ENCODE results near the gene MARCKSL1.

The MARCKSL1 gene

DNA sequence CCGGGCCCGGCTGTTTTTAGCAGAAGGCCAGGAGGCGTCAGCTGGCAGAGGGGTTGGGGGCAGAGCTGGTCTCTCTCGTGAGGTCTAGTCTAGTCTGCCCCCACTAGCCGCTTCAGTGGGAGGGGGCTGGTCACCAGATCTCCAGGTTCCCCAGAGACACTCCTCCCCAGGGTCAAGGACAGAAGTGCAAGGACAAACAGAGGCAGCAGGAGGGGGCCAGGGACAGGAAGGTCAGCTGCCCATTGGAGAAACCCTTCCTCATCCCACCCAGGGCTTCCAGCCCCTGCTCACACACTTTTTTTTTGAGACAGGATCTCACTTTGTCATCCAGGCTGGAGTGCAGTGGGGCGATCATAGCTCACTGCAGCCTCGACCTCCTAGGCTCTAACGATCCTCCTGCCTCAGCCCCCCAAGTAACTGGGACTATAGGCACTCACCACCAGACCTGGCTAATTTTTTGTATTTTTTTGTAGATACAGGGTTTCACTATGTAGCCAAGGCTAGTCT is 16.3 kb upstream of the MARCKSL1 start:
- DNase-seq = no peak

DNA sequence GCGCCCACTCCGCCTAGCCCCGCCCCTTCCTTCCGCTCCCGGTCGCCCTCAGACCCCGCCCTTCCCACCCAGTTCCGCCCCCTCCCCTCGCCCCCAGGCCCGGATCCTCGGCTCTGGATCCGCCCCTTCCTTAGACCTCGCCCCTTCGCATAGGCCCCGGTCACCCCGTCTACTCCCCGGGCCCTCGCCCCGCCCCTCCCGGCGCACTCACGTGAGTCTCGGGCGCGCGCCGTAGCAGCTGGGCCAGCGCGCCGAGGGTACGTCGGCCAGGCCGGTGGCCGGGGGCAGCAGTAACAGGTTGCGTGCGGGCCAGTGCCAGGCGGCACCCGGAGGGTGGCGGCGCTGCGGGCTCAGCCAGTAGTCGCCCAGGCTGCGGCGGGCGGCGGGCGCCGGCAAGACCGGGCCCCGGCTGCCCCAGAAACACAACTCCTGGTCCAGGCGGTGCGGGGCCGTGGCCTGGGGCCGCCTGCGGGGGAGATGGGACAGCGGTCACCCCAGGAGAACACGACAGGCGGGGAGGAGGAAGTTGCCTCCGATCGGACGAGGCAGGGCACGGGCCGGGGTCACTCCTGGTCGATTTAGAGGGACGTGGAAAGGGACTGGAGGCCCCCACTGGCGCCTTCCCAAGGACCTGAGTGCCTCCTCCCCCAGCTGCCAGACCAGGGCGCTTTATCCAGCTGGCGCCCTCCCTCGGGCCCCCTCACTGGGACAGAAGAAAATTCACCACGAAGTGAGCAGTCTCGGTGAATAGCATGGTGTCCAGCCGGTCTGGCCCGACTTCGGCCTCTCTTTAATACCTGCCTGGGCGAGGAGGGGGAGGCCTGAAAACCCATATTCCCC is 15.6 kb upstream of the MARCKSL1 start:
- peak; percentile 90 for DNase-seq

DNA sequence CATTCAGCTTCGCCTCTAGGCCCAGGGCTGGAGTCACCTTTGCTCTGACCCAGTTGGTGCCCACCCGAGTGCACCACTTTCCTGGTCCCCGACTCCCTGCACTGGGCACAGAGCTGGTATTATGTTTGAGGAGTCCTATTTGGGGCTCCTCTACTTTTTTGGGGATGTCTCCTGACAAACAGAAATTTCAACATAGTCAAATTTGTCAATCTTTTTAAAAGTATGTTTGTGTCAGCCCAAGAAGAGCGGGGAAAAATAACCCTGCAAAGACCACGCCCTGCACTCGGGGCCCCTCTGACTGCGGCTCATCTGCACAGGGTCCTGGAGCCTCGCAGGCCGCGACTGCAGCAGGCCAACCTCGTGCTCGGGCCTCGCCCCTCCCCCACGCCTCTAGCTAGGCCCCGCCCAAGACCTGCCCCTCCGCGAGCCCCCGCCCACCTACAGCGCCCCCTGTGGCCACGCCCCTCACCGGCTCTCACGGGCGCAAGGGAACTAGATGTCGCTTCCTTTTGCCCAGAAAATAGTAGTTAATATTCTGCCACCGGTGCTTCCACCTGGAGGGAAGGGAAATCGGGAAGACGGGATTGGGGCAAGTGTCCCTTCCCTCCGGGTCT is 14.9 kb upstream of the MARCKSL1 start:
- DNase-seq = peak; percentile 77

DNA sequence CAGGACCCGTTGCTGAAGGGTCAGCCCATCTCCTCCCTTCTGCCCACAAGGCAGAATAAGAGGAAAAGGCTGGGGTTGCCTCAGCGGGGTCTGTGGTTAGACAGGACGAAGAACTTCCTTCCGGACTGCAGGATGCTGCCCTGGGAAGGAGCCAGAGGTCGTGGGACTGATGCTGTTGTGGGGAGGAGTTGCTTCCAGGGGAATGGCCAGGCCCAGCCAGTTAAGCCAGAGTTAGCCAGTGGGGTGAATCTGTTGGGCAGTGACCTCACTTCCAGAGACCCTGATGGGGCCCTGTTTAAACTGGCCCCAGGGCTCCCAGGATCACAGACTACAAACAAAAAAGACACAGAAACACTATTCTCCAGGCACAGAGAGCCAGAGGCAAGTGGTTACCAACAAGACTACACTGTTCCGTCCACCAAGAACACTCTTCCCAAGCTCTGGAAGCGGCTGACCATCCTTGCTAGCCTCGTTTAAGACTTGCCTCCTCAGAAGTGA is 13.2 kb upstream of the MARCKSL1 start:
- no peak for DNase-seq

DNA sequence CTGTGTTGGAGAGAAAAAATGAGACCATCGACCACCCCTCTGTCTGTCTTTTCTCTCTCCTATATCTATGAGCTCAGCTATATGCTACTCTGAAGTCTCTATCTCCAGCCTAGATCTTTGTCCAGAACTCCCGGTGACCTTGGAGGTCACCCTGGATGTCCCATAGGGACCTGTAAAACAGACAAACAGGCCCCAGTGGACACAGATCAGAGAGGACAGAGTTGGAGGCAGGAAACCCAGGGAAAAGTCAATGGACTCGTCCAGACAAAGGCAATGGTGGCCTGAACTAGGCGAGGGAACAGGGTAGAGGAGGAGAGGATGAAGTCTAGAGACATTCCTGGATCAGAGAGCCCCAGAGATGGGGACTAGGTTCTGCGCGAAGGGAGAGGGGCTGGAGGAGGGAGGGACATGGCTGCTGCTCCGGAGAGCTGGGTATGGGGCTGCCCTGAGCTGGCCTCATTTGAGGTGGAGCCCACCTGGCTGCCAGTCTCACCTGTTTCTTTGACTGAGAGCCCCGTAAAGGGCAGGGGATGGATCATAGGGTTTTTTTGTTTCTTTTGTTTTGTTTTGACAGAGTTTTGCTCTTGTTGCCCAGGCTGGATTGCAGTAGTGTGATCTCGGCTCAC is 10.6 kb upstream of the MARCKSL1 start:
- DNase-seq = no peak

DNA sequence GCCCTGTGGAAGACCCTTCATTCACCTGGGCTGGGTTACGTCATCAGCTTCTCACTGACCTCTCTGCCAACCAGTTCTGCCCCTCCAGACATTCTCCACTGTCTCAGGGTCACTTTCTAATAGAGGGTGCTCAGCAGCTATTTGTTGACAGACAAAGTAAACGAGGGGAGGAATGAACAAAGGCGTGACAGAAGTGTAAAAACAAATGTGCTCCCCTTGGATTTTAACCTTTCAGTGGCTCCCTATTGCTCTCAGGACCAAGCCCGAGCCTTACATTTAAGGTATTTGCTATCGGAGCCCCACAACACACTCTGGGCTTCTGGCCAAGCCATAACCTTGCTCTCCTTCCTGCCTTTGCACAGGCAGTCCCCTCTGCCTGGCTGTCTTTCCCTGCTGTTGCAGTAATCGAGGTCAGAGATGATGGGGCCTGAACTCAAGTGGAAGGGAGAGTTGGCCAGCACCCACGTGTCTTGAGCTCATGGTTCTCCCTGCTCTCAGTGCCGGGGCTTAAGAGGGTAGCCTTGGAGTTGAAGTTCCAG is 9.3 kb upstream of the MARCKSL1 start:
- no peak for DNase-seq

DNA sequence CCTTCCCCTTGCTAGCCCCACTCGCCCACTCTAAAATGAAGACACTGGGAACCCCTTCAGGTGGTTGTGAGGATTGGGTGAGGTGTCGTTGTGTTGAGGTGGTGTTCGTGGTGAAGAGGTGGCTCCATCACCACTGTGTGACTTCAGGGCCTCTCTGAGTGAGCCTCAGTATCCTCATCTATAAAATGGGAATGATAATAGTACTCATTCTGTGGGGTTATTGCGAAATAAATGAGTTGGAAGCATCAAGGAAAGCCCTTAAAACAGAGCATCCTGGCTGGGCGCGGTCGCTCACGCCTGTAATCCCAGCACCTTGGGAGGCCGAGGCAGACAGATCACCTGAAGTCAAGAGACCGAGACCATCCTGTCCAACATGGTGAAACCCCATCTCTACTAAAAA is 6.7 kb upstream of the MARCKSL1 start:
- no peak for DNase-seq

DNA sequence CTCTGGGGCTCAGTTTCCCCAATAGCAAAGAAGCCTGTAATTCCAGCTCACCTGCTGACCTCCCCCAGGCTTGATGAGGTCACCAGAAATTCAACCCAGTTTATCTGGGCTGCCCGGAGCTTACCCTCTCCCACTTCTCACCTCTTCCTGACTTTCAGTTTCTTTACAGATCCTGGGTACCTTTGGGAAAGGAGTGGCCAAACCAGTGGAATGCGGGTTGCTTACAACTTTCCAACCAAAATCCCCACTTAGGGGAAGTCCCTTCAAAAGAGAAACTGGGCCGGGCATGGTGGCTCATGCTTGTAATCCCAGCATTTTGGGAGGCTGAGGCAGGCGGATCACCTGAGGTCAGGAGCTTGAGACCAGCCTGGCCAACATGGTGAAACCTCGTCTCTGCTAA is 5.9 kb upstream of the MARCKSL1 start:
- DNase-seq = no peak

DNA sequence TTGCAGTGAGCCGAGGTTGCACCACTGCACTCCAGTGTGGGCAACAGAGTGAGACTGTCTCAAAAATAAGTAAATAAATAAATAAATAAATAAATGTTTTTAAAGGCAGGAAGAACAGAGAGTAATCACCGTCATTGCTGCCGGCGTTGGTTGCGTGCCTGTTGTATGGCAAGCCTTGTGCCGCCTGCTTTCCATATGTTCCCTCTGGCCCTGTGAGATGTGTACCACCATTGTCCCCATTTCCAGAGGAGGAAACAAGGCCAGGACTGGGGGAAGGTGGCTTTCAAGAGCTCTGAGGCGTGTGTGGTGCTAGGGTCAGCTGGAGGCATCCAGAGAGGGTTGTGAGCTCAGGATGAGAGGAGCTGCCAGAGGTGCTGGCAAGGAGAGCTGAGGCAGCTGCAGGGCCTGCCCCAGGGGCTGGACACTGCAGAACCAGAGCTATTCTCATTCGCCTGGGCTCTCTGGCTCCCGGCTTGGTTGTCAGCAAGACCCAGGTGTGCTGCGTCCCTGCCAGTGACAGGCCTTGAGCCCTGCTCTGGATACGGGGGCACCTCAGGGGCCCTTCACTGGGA is 5.2 kb upstream of the MARCKSL1 start:
- DNase-seq = no peak

DNA sequence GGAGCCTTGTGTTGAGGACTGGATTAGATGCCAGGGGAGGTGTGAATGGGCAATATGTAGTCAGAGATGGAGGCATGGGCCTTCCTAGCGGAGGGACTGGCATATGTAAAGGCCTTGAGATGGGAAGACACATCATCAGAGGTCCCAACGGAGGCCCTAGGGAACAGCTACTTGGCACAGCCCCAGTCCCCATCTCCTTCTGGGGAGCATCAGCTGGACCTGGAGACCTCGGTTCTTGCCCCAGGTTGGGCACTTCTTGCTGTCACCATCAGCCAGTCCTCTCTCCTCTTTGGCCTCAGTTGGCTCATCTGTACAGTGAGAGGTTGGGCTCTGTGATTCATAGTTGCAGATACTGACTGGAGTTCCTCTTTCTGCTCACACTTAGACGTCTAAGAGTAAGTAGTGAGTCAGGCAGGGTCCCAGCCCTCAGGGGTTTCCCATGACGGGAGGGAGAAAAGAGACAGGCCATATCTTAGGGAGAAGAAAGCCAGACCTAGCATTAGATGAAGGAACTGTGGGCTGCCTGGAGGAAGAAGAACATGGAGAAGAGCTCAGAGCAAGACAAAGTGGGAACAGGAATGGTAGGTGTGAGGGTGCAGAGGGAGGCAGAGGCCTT is 3.4 kb upstream of the MARCKSL1 start:
- DNase-seq = no peak

DNA sequence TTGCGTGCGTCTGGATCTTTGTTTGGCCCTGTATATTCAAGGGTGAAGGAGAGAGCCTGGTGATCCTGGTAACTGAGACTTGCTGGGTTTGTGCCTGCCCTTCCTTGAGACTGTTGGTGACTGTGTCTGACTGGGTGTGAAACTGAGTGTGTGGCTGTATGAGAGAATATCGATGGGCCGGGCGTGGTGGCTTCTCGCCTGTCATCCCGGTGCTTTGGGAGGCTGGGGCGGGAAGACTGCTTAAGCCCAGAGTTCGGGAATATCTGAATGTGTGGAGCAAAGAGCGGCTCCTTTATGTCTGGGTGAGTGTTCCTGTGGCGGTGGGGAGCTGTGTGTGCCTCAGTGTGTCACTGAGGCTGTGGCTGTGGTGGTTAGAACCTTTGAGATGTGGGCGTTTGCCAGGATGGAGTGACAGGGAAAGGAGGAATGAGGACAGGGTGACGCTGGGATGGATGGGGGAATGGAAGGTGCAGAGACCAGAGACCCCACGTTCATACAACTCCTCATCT is 2.7 kb upstream of the MARCKSL1 start:
- no peak for DNase-seq

DNA sequence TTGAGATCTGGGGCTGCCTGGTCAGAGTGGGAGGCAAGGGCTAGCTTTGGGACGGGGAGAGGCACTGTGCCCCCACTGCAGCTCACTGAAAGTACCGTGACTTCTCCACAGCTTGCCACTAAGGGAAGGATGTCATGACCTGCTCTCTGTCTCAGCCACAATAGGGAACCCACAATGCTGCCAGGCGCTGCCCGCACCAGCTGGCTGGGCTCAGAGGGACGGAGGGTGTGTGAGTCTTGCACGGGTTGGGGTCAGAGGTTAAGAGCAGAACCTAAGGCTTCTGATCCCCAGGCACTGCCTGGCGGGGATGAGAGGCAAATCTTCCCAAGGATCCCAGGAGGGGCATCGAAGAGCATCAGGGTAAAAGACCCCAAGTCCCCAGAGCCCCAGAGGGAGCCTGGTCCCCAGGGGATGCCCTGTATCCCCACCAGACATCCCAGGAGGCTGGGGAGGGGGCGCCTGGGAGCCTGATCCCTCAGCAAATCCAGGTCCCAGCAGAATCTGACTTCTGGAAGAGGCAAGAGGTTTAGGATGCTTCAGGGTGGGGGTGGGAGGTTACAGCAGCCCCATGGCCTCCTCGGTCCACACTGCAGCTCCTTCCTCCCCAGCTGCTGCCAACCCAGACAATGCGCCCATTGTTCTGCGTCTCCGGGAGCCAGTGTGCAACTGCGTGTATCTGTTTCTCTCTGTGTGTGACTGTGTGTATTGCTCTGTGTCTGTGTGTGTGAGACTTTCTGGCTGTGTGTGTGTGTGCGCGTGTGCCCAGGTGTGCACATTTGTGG is 2.0 kb upstream of the MARCKSL1 start:
- no peak for DNase-seq

DNA sequence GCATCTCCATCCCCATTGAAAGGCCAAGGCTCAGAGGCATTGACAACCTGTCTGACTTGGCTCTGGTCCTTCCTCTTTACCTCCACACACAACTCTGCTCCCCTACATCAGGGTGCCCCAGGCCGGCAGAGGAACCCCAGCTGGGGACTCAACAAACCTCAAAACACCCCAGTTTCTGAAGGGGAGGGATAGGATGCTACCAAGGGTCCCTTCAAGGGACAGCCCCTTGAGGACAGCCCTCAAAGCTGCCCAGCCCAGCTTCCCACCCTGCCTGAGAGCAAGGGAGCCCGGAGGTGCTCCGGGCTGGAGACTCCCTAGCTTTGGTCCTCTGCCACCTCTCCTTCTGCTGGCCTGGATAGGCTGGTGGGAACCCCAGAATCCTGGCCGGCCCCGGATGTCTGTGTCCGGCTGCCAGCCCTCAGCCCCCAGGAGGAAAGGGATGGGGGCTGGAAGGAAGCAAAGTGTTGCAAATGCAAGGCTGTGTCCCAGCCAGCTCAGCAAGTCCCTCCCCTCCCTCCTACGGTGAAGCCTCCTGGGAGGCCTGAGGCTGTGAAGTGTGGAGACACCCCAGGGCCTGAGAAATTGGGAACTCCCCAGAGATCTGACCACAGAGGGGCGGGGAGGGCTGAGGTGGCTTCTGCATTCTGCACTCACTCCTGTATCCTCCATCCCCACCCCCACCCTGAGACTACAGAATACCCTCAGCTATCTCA is 1.1 kb upstream of the MARCKSL1 start:
- DNase-seq = peak; percentile 45

DNA sequence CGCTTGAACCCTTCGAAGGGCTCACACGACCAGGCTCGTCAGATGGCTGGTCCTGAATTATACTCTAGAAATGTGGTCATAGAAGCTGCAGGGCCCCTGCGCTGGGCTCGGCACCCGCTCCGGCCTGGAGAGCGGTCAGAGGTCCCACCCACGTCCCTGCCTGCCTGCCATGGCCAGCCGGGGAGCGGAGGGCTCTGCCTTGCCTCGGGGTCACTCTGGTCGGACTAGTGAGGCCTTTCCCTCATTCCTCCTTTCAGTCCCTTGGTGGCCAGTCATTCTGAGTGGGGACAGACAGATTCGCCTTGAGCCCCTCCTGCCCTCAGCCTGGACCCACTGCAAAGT is 529 bp upstream of the MARCKSL1 start:
- DNase-seq = no peak

DNA sequence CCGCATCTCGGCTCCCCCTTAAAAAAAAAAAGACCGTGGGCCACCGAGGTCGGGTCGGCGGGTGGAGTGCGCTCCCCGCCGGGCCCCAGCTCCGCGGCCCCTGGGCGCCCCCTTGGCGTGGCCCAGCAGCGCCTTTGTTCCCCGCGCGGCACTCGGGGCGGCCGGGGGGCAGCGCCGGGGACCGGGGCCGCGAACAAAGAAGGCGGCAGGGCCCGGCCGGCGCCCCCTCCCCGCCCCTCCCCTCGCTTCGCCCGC is 571 bp downstream of the MARCKSL1 start:
- DNase-seq = no peak

DNA sequence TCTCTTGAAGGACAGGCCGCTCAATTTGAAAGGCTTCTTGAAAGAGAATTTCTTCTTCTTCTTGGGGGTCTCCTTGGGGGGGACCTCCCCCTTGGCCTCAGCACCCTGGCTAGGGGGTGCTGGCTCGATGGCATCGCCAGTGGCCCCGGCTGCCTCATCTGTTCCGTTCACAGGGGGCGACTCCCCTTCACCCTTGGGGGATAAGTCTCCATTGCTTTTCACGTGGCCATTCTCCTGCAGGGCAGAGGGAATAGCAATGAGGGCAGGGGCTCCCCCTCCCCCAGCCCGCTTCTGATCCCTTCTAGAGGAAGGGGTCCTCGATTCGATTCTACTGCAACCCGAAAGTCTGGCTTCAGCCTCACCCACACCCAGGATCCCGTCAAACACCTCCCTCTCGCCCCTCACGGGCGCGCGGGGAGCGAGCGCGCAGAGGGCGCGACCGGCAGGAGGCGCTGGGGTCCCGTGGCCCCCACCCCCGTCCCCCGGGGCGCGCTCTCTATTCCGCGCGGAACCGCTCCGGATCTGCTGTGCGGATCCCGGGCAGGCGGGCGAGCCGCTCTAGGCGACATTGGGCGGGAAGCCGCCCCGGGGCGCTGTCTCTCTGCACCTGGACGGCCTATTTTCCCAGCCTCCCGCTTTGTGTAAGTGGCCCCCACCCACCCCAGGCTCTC is 1.0 kb downstream of the MARCKSL1 start:
- peak; percentile 71 for DNase-seq

DNA sequence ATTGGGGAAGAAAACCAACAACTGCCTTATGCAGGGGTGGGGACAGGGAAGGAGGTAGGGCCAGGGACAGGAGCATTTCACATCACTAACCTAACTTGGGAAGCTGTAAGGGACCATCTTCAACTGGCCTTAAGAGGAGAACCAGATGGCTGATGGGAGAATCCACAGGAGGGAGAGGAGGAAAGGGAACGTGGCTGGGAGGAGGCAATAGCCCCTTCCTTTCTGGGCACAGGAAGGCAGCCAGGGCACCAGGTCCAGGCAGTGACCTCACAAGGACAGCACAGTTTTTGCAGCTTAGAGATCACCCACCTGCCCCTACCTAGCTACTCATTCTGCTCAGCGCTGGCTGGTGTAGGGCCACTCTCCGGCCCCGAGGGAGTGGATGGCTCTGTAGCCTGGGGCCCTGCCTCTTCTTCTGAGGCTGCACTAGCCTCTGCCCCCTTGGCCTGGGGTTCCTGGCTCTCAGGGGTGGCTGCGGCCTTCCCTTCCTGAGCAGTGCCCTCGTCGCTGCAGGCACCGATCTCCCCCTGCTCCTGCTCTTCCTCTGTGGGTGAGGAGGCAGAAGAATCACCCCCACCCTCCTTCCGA is 1.7 kb downstream of the MARCKSL1 start:
- DNase-seq = no peak

DNA sequence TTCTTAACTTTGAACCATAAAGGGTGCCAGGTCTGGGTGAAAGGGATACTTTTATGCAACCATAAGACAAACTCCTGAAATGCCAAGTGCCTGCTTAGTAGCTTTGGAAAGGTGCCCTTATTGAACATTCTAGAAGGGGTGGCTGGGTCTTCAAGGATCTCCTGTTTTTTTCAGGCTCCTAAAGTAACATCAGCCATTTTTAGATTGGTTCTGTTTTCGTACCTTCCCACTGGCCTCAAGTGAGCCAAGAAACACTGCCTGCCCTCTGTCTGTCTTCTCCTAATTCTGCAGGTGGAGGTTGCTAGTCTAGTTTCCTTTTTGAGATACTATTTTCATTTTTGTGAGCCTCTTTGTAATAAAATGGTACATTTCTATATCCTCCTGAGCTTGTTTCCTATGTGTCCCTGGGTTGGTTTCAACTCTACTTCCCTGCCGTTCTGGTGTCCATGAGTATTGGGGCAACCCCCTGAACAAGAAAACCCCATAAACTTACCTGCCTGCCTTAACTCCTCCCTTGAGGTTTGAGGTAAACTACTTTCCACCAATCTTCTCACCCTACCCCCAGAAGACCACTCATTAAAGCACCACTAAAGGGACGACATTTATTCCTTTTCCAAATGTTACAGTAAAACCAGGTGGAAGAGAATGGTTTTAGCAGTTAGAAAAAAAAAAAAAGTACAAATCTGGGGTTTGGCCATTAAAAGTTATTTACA is 2.6 kb downstream of the MARCKSL1 start:
- DNase-seq = no peak

DNA sequence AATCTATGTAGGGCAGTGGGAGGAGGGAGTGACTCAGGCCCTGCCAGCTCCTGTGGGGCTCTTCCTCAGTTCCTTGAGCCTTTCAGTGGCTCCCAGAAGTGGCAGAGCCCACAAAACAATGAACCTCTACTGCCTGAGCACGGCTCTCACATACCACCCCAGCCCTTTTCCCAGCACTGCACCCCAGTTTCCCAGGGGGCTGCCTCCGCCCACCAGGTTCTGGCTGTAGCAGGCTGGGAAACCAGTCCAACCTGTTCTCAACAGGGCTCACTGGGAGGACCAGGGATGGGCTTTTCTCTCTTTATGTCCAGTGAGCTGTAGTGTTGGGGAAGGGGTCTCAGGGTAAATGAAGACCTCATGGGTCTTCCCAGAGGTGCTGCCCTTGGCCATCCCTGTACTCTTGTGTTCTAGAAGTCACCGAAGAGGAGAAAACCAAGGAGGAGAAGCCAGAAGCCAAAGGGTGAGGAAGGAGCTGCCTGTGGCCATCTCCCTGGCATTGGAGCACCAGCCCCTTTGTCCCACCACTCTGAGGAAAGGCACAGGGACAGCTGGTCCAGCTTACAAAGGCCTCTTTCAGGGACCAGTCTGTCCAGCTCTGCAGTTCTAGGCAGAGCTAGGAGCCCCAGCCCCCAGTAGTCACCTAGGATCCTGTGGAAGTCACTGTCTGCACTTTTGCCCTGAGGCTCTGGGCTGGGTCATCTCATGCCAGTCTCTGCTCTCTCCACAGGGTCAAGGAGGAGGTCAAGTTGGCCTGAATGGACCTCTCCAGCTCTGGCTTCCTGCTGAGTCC is 3.5 kb downstream of the MARCKSL1 start:
- DNase-seq = no peak

All from activated CD4-positive, alpha-beta T cell treated with anti-CD3 and anti-CD28 coated beads, Interleukin-2, amount 50 U/mL, for 1 hour (primary cell).